Activated CD8-positive, alpha-beta T cell treated with anti-CD3 and anti-CD28 coated beads for 36 hours (primary cell): Measurements from ENCODE around the gene CCDC172. TPM values are rescaled to one million over a fixed set of nuclear protein-coding genes. Genes with fewer than 3 reads are reported as not detected.

Experiments
- ATAC-seq: fragments of 200-7000 bp; cut with Tn5 transposase; one replicate; pipeline ENCODE4 v1.10.0; 2021; ENCODE audit warnings: mild to moderate bottlenecking, moderate library complexity
- CTCF ChIA-PET: fragments of 350-600 bp; sonication (Branson Sonifier 250); formaldehyde crosslinking; loops from one replicate; lab custom pipeline; 2021; ENCODE audit warnings: antibody characterized with exemption; lab: Charles Lee
- POLR2A ChIA-PET: fragments of 350-600 bp; sonication (Branson Sonifier 250); formaldehyde crosslinking; loops from one replicate; lab custom pipeline; 2021; ENCODE audit warnings: antibody characterized with exemption; lab: Charles Lee
- DNase-seq: peaks from one replicate; pipeline ENCODE4 v3.0.0-alpha.2; 2020
- H3K27ac Mint-ChIP-seq: one replicate; pipeline ENCODE4 v1.8.0; 2021; ENCODE audit warnings: mild to moderate bottlenecking, mixed read lengths
- H3K27me3 Mint-ChIP-seq: one replicate; pipeline ENCODE4 v1.8.0; 2021; ENCODE audit warnings: mixed read lengths
- H3K36me3 Mint-ChIP-seq: one replicate; pipeline ENCODE4 v1.8.0; 2021; ENCODE audit warnings: low read depth, mixed read lengths
- H3K4me1 Mint-ChIP-seq: one replicate; pipeline ENCODE4 v1.8.0; 2021; ENCODE audit warnings: low read depth, mixed read lengths
- H3K4me3 Mint-ChIP-seq: one replicate; pipeline ENCODE4 v1.8.0; 2021; ENCODE audit warnings: mild to moderate bottlenecking, moderate library complexity, mixed read lengths
- H3K9me3 Mint-ChIP-seq: one replicate; pipeline ENCODE4 v1.8.0; 2021; ENCODE audit warnings: mixed read lengths
- CTCF ChIP-seq: fragments of 200-600 bp; IDR thresholded peaks from one replicate; pipeline ENCODE4 v1.8.0; 2022; ENCODE audit warnings: antibody characterized with exemption, mild to moderate bottlenecking
- intact Hi-C: fragments of 100-400 bp; cut with micrococcal nuclease; formaldehyde crosslinking; loops from one replicate; pipeline ENCODE4 v1.10.0; 2022
- total RNA-seq, 2 experiments: library from RNA; stranded (reverse); gene quantifications; one replicate each; pipeline ENCODE4 v1.2.3, GENCODE V29; 2021

CCDC172 gene
- total RNA-seq, 2 experiments from 2014 or later = not detected

- Mint-ChIP-seq H3K4me1 (no peaks in the 10 kb centered on the region), H3K27ac (no peak overlapping the region), H3K9me3 (no peaks in the 10 kb centered on the region), H3K36me3 (no peaks in the 10 kb centered on the region), H3K27me3 (no peaks in the 10 kb centered on the region), H3K4me3 (no peak overlapping the region)
- no peak for TF ChIP-seq CTCF
- intact Hi-C loops = no loop called here
- POLR2A ChIA-PET = no interaction called here
- CTCF ChIA-PET = no interaction called here
- ATAC-seq (no peak), DNase-seq (no peak)
Observed at GRCh38 chr10:116325987-116326386, 1.7 kb downstream of the CCDC172 start.

DNA sequence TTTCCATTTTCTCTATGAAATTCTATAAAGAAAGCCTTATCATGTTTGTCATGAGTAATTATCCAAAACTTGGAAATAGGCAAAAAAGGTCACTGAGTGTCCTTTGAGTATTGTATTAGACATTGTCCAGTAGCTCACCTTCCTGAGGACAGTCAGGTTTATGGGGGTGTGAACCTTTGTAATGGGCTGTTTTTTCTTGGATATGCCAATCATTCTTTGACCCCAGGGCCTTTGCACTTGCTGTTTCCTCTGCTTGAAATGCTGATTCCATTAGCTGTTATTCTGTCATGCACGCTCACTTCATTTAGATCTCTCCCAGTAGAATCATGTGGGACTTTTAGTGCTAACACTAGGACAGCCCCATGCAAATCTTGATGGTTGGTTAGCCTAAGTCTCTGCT lies 4.9 kb downstream of the CCDC172 start:
- H3K27ac Mint-ChIP-seq = no peak overlapping the region
- ChIA-PET POLR2A (no interaction called here), CTCF (no interaction called here)
- no peaks in the 10 kb centered on the region for H3K9me3 Mint-ChIP-seq
- H3K36me3 Mint-ChIP-seq = no peaks in the 10 kb centered on the region
- TF ChIP-seq CTCF = no peak
- DNase-seq (no peak), ATAC-seq (no peak)
- H3K4me1 Mint-ChIP-seq = no peaks in the 10 kb centered on the region
- intact Hi-C loops = no loop called here
- H3K4me3 Mint-ChIP-seq = no peak overlapping the region
- no peaks in the 10 kb centered on the region for H3K27me3 Mint-ChIP-seq

GRCh38 chr10:116331815-116332214 lies 7.6 kb downstream of the CCDC172 start:
- H3K4me3 Mint-ChIP-seq = no peak overlapping the region
- intact Hi-C loops = no loop called here
- CTCF ChIA-PET = interaction anchor here (1.9 kb wide), 1 partner anchor 17 kb away, joined by 5 read pairs; no protein-coding TSS in a partner anchor

DNA sequence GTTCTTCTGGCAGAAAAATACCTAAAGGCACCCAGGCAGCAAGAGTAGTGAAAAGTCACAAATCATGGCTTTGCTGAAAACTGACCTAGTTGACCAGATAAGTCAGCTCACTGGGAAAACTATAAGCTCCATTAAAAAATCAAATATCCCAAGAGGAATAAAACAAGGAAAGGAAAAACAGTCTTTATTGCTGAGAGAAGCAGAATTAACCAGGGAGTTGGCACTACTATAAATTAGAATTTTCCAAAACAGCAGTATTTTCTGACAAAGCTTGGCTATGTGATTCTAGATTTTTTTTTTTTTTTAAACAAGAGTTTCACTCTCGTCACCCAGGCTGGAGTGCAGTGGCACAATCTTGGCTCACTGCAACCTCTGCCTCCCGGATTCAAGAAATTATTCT lies 12.6 kb downstream of the CCDC172 start:
- ChIA-PET CTCF (no interaction called here), POLR2A (no interaction called here)

More at GRCh38 chr10:116331815-116332214, 7.6 kb downstream of the CCDC172 start:
- POLR2A ChIA-PET = no interaction called here
- no peak for TF ChIP-seq CTCF
- Mint-ChIP-seq H3K36me3 (no peaks in the 10 kb centered on the region), H3K4me1 (no peaks in the 10 kb centered on the region), H3K27ac (no peak overlapping the region), H3K27me3 (no peaks in the 10 kb centered on the region), H3K9me3 (no peaks in the 10 kb centered on the region)
- DNase-seq = no peak
- no peak for ATAC-seq

DNA sequence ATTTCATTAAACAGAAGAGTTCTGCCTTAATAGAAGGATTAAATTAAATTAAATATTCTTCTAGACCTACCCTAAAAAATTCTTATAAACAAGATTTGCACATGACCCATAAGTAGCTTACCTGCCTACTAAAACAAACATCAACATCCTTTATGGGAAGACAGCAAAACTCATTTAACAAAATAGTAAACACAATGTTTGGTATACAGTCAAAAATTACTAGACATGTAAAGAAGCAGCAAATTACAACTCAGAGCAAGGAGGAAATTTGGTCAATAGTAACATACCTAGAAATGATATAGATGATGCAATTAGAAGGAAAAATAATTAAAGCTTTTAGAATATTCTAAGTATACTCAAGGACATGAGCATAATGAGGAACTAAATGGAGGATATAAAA lies 27.9 kb downstream of the CCDC172 start:
- no peaks in the 10 kb centered on the region for H3K4me1 Mint-ChIP-seq
- DNase-seq = no peak
- H3K9me3 Mint-ChIP-seq = peaks cover 3% of the 10 kb centered on the region
- ChIA-PET CTCF (no interaction called here), POLR2A (no interaction called here)
- H3K27ac Mint-ChIP-seq = no peak overlapping the region
- intact Hi-C loops = no loop called here
- H3K4me3 Mint-ChIP-seq = no peak overlapping the region
- ATAC-seq = no peak
- no peaks in the 10 kb centered on the region for H3K36me3 Mint-ChIP-seq
- H3K27me3 Mint-ChIP-seq = no peaks in the 10 kb centered on the region
- no peak for TF ChIP-seq CTCF

More for the DNA sequence above, 12.6 kb downstream of the CCDC172 start:
- no peak for TF ChIP-seq CTCF
- ATAC-seq (no peak), DNase-seq (no peak)
- Mint-ChIP-seq H3K27me3 (no peaks in the 10 kb centered on the region), H3K4me3 (no peak overlapping the region), H3K36me3 (no peaks in the 10 kb centered on the region), H3K4me1 (no peaks in the 10 kb centered on the region), H3K9me3 (no peaks in the 10 kb centered on the region), H3K27ac (no peak overlapping the region)
- intact Hi-C loops = no loop called here
